Glomerular visceral epithelial cell (primary cell): ENCODE data around the gene SLIT2.

Experiments used
- DNase-seq: peaks from one replicate; pipeline ENCODE4 v3.0.0-alpha.2; 2016; ENCODE audit errors: extremely low spot score

Gene SLIT2

GRCh38 chr4:20299515-20299914 is 47.8 kb downstream of the SLIT2 start:
- no peak for DNase-seq

- no peak for DNase-seq
Measured at GRCh38 chr4:20301161-20301560, 49.5 kb downstream of the SLIT2 start.
